Testis (tissue), 2 donors: ENCODE results near the gene C12orf75.

Experiments
- POLR2A ChIP-seq: fragments of 450-650 bp; IDR thresholded peaks from one replicate; pipeline ENCODE4 v1.6.1; 2017; ENCODE audit warnings: antibody characterized with exemption, mild to moderate bottlenecking, moderate library complexity
- TF ChIP-seq, protein P1 (sequence below), 3 experiments: fragments of 450-650 bp in 2 of 3; fragments of 200-600 bp in 1 of 3; sonication (generic) in 1 of 3; IDR thresholded peaks; one replicate each; pipeline ENCODE4 v1.5.1; 2016 to 2019; ENCODE audit warnings: antibody characterized with exemption in 3 of 3, mild to moderate bottlenecking in 2 of 3, moderate library complexity in 1 of 3

DNA sequence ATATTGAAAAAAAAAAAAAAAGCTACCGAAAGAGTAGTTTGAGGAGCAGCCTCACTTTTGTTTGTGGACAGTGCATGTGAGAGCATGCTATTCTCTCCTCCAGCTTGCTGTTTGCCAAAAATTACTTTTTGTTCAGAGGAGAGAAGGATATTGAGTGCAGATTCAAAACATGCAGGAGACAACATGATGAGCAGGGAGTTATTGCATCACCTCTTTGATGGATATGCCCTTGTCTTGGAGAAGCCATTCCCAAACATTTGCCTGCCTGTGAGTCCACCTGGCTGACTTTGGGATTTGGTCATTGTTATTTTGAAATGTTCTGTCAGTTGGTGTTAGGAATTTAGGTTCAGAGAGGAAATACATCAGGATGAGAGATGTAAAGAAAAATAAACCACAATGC is 2.4 kb downstream of the C12orf75 start:
- TF ChIP-seq, protein P1, sequence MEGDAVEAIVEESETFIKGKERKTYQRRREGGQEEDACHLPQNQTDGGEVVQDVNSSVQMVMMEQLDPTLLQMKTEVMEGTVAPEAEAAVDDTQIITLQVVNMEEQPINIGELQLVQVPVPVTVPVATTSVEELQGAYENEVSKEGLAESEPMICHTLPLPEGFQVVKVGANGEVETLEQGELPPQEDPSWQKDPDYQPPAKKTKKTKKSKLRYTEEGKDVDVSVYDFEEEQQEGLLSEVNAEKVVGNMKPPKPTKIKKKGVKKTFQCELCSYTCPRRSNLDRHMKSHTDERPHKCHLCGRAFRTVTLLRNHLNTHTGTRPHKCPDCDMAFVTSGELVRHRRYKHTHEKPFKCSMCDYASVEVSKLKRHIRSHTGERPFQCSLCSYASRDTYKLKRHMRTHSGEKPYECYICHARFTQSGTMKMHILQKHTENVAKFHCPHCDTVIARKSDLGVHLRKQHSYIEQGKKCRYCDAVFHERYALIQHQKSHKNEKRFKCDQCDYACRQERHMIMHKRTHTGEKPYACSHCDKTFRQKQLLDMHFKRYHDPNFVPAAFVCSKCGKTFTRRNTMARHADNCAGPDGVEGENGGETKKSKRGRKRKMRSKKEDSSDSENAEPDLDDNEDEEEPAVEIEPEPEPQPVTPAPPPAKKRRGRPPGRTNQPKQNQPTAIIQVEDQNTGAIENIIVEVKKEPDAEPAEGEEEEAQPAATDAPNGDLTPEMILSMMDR (IDR thresholded peaks at IDR 0.05): no peak
- no peak for TF ChIP-seq POLR2A
